Transverse colon (tissue), 4 donors: Measurements from ENCODE around the gene P2RY2. TPM values are rescaled to one million over a fixed set of nuclear protein-coding genes. Genes with fewer than 3 reads are reported as not detected.

Source experiments
- DNase-seq: peaks from one replicate; pipeline ENCODE4 v3.0.0-alpha.2; 2019
- H3K27ac ChIP-seq, 4 donors: fragments of 200-600 bp; sonication (generic); 2 replicates each; pipeline ENCODE4 v1.5.1; 2016 to 2018; ENCODE audit warnings: inconsistent platforms in 4 of 4
- H3K27me3 ChIP-seq: fragments of 200-600 bp; sonication (generic); 2 replicates; pipeline ENCODE4 v1.5.1; 2017; ENCODE audit warnings: inconsistent platforms
- H3K36me3 ChIP-seq, 4 donors: fragments of 200-600 bp; sonication (generic); 2 replicates each; pipeline ENCODE4 v1.5.1; 2017 to 2019; ENCODE audit warnings: inconsistent platforms in 4 of 4
- H3K4me1 ChIP-seq, 4 donors: fragments of 200-600 bp; sonication (generic); 2 replicates each; pipeline ENCODE4 v1.5.1; 2017 to 2020; ENCODE audit warnings: inconsistent platforms in 4 of 4
- H3K4me3 ChIP-seq, 4 donors: fragments of 200-600 bp; sonication (generic); 1 replicate in 1 of 4; 2 replicates in 3 of 4; pipeline versions ENCODE4 v1.5.1 to v1.6.1; 2017 to 2019; ENCODE audit warnings: inconsistent platforms in 4 of 4
- H3K9me3 ChIP-seq, 2 donors: fragments of 200-600 bp; sonication (generic); 2 replicates each; pipeline ENCODE4 v1.5.1; 2017 to 2019; ENCODE audit warnings: inconsistent platforms in 2 of 2
- EP300 ChIP-seq: sonication (generic); formaldehyde crosslinking; IDR thresholded peaks from one replicate; pipeline ENCODE4 v1.6.1; 2017; ENCODE audit warnings: antibody characterized with exemption, low read depth
- POLR2A ChIP-seq: fragments of 450-650 bp; IDR thresholded peaks from one replicate; pipeline ENCODE4 v1.6.1; 2016; ENCODE audit warnings: antibody characterized with exemption, mild to moderate bottlenecking, moderate library complexity
- POLR2AphosphoS5 ChIP-seq, 3 donors: sonication (generic); formaldehyde crosslinking; IDR thresholded peaks; one replicate each; pipeline ENCODE4 v1.6.1; 2016; ENCODE audit warnings: antibody characterized with exemption in 3 of 3
- WGBS, 2 donors: methylation state at CpG; one replicate each; pipeline ENCODE4 v1.1.5; 2018; ENCODE audit warnings: low coverage in 1 of 2; 5-methylcytosine and 5-hydroxymethylcytosine counted together
- in situ Hi-C, 4 donors: fragments of 200-750 bp; cut with MboI; loops; one replicate each; pipeline versions ENCODE4 v1.15.0 to v1.15.1; 2017; ENCODE audit warnings: low sequenced_read_pairs in 3 of 4, low pct_ligation_motif_present in 1 of 4, low pct_unique_long_range_greater_than_20kb in 1 of 4
- intact Hi-C: fragments of 100-400 bp; cut with DNase I; formaldehyde crosslinking; loops from one replicate; pipeline ENCODE4 v1.15.1; 2023; ENCODE audit warnings: low total_unique reads
- total RNA-seq, 4 donors: library from RNA; depleted of rRNA; stranded (reverse); fragments of >200 nt; gene quantifications; one replicate each; pipeline ENCODE4 v1.1.0, GENCODE V29; 2016
- TF ChIP-seq, protein P1 (sequence below), 5 experiments: fragments of 200-600 bp in 3 of 5; fragments of 450-650 bp in 2 of 5; sonication (generic) in 3 of 5; IDR thresholded peaks; 1 replicate in 2 of 5; 2 replicates in 3 of 5; pipeline ENCODE4 v1.5.1; 2016 to 2017; ENCODE audit warnings: antibody characterized with exemption in 5 of 5, inconsistent platforms in 3 of 5, mild to moderate bottlenecking in 2 of 5, moderate library complexity in 1 of 5

The P2RY2 gene
- total RNA-seq, 4 donors from 2014 or later = 8.6 to 21.4 (median 12.6) TPM

DNA sequence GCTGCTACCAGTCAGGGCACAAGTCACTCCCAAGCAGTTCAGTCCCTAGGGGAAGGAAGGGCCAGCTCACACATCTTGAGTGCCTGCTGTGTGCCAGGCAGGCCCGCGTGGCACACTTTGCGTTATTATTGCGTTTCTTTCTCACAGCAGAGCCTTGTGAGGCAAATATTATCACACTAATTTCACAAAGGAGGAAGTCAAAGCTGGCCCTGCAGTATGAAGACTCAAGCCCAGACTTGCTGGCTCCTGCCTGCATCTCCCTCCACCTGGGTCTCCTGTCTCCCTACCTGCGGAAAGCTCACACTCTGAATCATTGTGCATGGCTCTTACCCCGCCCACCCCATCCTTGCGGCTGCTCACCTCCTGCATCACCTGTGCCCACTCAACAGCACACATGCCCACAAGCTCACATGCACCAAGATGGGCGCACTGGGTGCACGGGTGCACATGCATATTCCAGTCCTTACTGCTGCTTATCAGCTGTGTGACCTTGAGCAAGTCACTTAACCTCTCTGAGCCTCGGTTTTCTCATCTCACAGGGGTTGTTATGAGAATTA lies 31.7 kb upstream of the P2RY2 start:
- no peak for DNase-seq
- Histone ChIP-seq H3K36me3 (no peaks in the 10 kb centered on the region), H3K4me3 (no peak overlapping the region), H3K4me1 (peaks cover 0 to 23% (median 6%) of the 10 kb centered on the region in 4 donors), H3K9me3 (no peaks in the 10 kb centered on the region), H3K27me3 (no peaks in the 10 kb centered on the region), H3K27ac (no peak overlapping the region)
- in situ Hi-C loops = loop anchor here in 3 of 4 donors (5.0 to 10.0 kb wide), 3 partner anchors 51 to 262 kb away; no protein-coding TSS in a partner anchor
- intact Hi-C loops = loop anchor here (5.0 kb wide), 1 partner anchor 56 kb away; no protein-coding TSS in a partner anchor
- TF ChIP-seq, protein P1, sequence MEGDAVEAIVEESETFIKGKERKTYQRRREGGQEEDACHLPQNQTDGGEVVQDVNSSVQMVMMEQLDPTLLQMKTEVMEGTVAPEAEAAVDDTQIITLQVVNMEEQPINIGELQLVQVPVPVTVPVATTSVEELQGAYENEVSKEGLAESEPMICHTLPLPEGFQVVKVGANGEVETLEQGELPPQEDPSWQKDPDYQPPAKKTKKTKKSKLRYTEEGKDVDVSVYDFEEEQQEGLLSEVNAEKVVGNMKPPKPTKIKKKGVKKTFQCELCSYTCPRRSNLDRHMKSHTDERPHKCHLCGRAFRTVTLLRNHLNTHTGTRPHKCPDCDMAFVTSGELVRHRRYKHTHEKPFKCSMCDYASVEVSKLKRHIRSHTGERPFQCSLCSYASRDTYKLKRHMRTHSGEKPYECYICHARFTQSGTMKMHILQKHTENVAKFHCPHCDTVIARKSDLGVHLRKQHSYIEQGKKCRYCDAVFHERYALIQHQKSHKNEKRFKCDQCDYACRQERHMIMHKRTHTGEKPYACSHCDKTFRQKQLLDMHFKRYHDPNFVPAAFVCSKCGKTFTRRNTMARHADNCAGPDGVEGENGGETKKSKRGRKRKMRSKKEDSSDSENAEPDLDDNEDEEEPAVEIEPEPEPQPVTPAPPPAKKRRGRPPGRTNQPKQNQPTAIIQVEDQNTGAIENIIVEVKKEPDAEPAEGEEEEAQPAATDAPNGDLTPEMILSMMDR (IDR thresholded peaks at IDR 0.05) = no peak
- no peak for TF ChIP-seq EP300
- TF ChIP-seq POLR2AphosphoS5 (IDR thresholded peaks at IDR 0.05) = no peak
- no peak for TF ChIP-seq POLR2A
- WGBS, 2 donors = 82% methylated on average over 10 of the region's 10 CpGs; no CpG with 5 or more reads in 1 of the 2 donors

- DNase-seq = no peak
- TF ChIP-seq, protein P1 (IDR thresholded peaks at IDR 0.05) = no peak
- TF ChIP-seq POLR2AphosphoS5 (IDR thresholded peaks at IDR 0.05) (no peak), POLR2A (no peak), EP300 (no peak)
- intact Hi-C loops (loop anchor here (5.0 kb wide), 1 partner anchor 55 kb away; no protein-coding TSS in a partner anchor), in situ Hi-C loops (loop anchor here in 3 of 4 donors (5.0 to 10.0 kb wide), 3 partner anchors 50 to 262 kb away; no protein-coding TSS in a partner anchor)
- Histone ChIP-seq H3K27me3 (no peaks in the 10 kb centered on the region), H3K9me3 (no peaks in the 10 kb centered on the region), H3K4me3 (no peak overlapping the region), H3K27ac (no peak overlapping the region), H3K4me1 (peaks cover 0 to 27% (median 8%) of the 10 kb centered on the region in 4 donors), H3K36me3 (no peaks in the 10 kb centered on the region)
- WGBS, 2 donors = 0 to 70% methylated on average over 1 to 4 of the region's 4 CpGs
Measured at GRCh38 chr11:73186886-73187285, 31.2 kb upstream of the P2RY2 start.

DNA sequence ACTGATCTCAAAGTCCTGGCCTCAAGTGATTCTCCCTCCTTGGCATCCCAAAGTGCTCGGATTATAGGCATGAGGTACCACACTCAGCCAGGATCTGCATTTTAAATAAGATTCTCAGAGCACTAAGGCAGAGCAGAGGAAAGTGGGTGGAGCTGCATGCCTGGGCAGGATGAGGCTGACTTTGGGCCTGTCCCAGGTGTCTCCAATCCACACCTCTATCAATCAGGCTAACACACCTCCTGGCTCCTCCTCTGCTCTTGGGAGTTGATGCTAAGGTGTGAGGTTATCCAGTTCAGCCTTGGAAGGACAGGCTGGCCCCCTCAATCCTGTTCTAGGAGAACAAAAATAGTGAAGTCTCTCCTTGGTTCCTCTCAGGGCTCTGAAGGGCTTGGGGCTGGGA lies 30.2 kb upstream of the P2RY2 start:
- intact Hi-C loops = loop anchor here (5.0 kb wide), 1 partner anchor 54 kb away; no protein-coding TSS in a partner anchor
- no peak for TF ChIP-seq POLR2A
- TF ChIP-seq POLR2AphosphoS5 (IDR thresholded peaks at IDR 0.05) = no peak
- TF ChIP-seq EP300 = no peak
- TF ChIP-seq, protein P1 (IDR thresholded peaks at IDR 0.05) = no peak
- Histone ChIP-seq H3K27me3 (no peaks in the 10 kb centered on the region), H3K4me3 (no peak overlapping the region), H3K36me3 (no peaks in the 10 kb centered on the region), H3K4me1 (peaks cover 0 to 29% (median 7%) of the 10 kb centered on the region in 4 donors), H3K27ac (no peak overlapping the region), H3K9me3 (no peaks in the 10 kb centered on the region)
- in situ Hi-C loops = loop anchor here in 3 of 4 donors (5.0 to 10.0 kb wide), 3 partner anchors 49 to 263 kb away; no protein-coding TSS in a partner anchor
- no peak for DNase-seq
- 92% methylated on average over 1 of the region's 1 CpG; no CpG with 5 or more reads in 1 of the 2 donors for WGBS, 2 donors

DNA sequence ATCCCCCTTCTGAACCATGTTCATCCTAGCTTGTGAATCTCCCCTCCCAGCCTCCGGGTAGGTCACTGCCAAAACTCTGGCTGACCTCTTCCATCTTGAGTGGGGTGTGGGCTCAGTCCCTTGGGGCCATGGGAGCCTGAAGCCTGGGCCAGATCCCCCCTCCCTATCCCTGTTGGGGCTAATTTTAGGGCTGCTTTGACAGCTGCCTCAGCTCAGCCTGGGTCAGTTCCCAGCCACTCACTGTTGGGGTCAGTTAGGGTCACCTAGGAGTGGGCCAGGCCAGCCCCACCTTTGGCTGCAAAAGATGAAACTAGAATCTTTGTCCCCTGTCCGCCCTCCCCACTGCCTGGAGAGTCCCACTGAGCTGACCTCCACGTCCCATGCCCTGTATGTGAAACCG lies 29.8 kb upstream of the P2RY2 start:
- H3K27me3 ChIP-seq = no peaks in the 10 kb centered on the region
- no peaks in the 10 kb centered on the region for H3K36me3 ChIP-seq
- peaks cover 0 to 29% (median 4%) of the 10 kb centered on the region in 4 donors for H3K4me1 ChIP-seq
- intact Hi-C loops = loop anchor here (5.0 kb wide), 1 partner anchor 54 kb away; no protein-coding TSS in a partner anchor
- in situ Hi-C loops = loop anchor here in 3 of 4 donors (5.0 to 10.0 kb wide), 3 partner anchors 49 to 264 kb away; no protein-coding TSS in a partner anchor
- no peaks in the 10 kb centered on the region for H3K9me3 ChIP-seq
- no peak overlapping the region for H3K27ac ChIP-seq
- no peak for DNase-seq
- TF ChIP-seq POLR2AphosphoS5 (IDR thresholded peaks at IDR 0.05) (no peak), POLR2A (no peak), EP300 (no peak)
- TF ChIP-seq, protein P1 (IDR thresholded peaks at IDR 0.05) = no peak
- WGBS, 2 donors = 81% methylated on average over 4 of the region's 4 CpGs; no CpG with 5 or more reads in 1 of the 2 donors
- H3K4me3 ChIP-seq = no peak overlapping the region
